Endodermal cell (in vitro differentiated cells): Measurements from ENCODE around the gene MTHFD1L. TPM values are rescaled to one million over a fixed set of nuclear protein-coding genes. Genes with fewer than 3 reads are reported as not detected.

Experiments used
- DNase-seq: peaks from one replicate; pipeline ENCODE4 v3.0.0-alpha.2; 2017
- H3K27ac ChIP-seq: 2 replicates; pipeline ENCODE4 v1.5.1; 2013; ENCODE audit warnings: mild to moderate bottlenecking, low read depth, low read length, moderate library complexity
- H3K27me3 ChIP-seq: 2 replicates; pipeline ENCODE4 v1.6.1; 2013; ENCODE audit warnings: mild to moderate bottlenecking, low read length, moderate library complexity; ENCODE audit not compliant: insufficient read depth, control insufficient read depth, poor library complexity, severe bottlenecking
- H3K36me3 ChIP-seq: 2 replicates; pipeline ENCODE4 v1.7.0; 2013; ENCODE audit warnings: mild to moderate bottlenecking, low read length, moderate library complexity; ENCODE audit not compliant: control insufficient read depth, insufficient read depth
- H3K4me1 ChIP-seq: one replicate; pipeline ENCODE4 v1.7.0; 2013; ENCODE audit warnings: low read length; ENCODE audit not compliant: control insufficient read depth, insufficient read depth
- H3K4me3 ChIP-seq: 2 replicates; pipeline ENCODE4 v1.5.1; 2013; ENCODE audit warnings: mild to moderate bottlenecking, low read length, moderate library complexity
- H3K9ac ChIP-seq: 2 replicates; pipeline ENCODE4 v1.6.1; 2013; ENCODE audit warnings: mild to moderate bottlenecking, low read length, moderate library complexity; ENCODE audit not compliant: poor library complexity, severe bottlenecking; ENCODE audit errors: extremely low read depth
- H3K9me3 ChIP-seq: 2 replicates; pipeline ENCODE4 v1.6.1; 2013; ENCODE audit warnings: mild to moderate bottlenecking, low read length, moderate library complexity; ENCODE audit not compliant: control insufficient read depth
- H3K27ac Mint-ChIP-seq: 2 replicates; pipeline ENCODE4 v1.8.0; 2020; ENCODE audit warnings: mixed read lengths
- H3K27me3 Mint-ChIP-seq: 2 replicates; pipeline ENCODE4 v1.8.0; 2021; ENCODE audit warnings: mild to moderate bottlenecking, mixed read lengths; ENCODE audit not compliant: insufficient read depth
- H3K36me3 Mint-ChIP-seq: 2 replicates; pipeline ENCODE4 v1.8.0; 2020; ENCODE audit warnings: low read depth, mixed read lengths
- H3K4me1 Mint-ChIP-seq: 2 replicates; pipeline ENCODE4 v1.8.0; 2020; ENCODE audit warnings: mixed read lengths
- H3K4me3 Mint-ChIP-seq: 2 replicates; pipeline ENCODE4 v1.8.0; 2020; ENCODE audit warnings: mild to moderate bottlenecking, moderate library complexity, mixed read lengths
- H3K9me3 Mint-ChIP-seq: 2 replicates; pipeline ENCODE4 v1.8.0; 2020; ENCODE audit warnings: mild to moderate bottlenecking, mixed read lengths
- CTCF ChIP-seq: fragments of 200-600 bp; sonication (generic); conservative IDR thresholded peaks from 2 replicates; pipeline ENCODE4 v1.5.0; 2021; ENCODE audit warnings: antibody characterized with exemption, mild to moderate bottlenecking
- WGBS, 2 experiments: methylation state at CpG; one replicate each; pipeline versions ENCODE4 v1.1.5 to v1.1.7; 2013; ENCODE audit warnings: missing lambda C conversion rate in 2 of 2, mixed read lengths in 1 of 2; ENCODE audit not compliant: insufficient coverage in 1 of 2, insufficient read length in 1 of 2; 5-methylcytosine and 5-hydroxymethylcytosine counted together
- total RNA-seq, 2 donors: library from RNA; stranded (reverse); fragmentation: NEBNext Ultra II Directional in 1 of 2; extraction: Animal tissue kit (Norgen Biotek cat#: 25700) in 1 of 2; gene quantifications; 2 replicates in 1 of 2; 3 replicates in 1 of 2; pipeline ENCODE4 v1.2.1, GENCODE V29; 2021

MTHFD1L gene
- total RNA-seq, 2 donors from 2014 or later: 70.2 to 72.6 TPM

GRCh38 chr6:151016107-151016506 is 150.6 kb downstream of the MTHFD1L start:
- Mint-ChIP-seq H3K27ac (no peak overlapping the region), H3K4me1 (peaks cover 3% of the 10 kb centered on the region), H3K9me3 (no peaks in the 10 kb centered on the region), H3K27me3 (no peaks in the 10 kb centered on the region), H3K4me3 (no peak overlapping the region), H3K36me3 (peaks cover 33% of the 10 kb centered on the region)
- H3K9ac ChIP-seq: no peak overlapping the region
- H3K4me1 ChIP-seq: no peaks in the 10 kb centered on the region
- H3K36me3 ChIP-seq: peaks cover 79% of the 10 kb centered on the region
- no peak overlapping the region for H3K4me3 ChIP-seq
- no peaks in the 10 kb centered on the region for H3K9me3 ChIP-seq
- DNase-seq: peak; percentile 10
- no peak overlapping the region for H3K27ac ChIP-seq
- no peak for TF ChIP-seq CTCF
- WGBS, 2 experiments: 95% methylated on average over 5 to 6 of the region's 6 CpGs
- no peaks in the 10 kb centered on the region for H3K27me3 ChIP-seq

GRCh38 chr6:151018046-151018445 is 152.5 kb downstream of the MTHFD1L start:
- H3K27ac Mint-ChIP-seq: no peak overlapping the region
- 80 to 100% methylated on average over 2 to 7 of the region's 8 CpGs for WGBS, 2 experiments
- Histone ChIP-seq H3K27me3 (no peaks in the 10 kb centered on the region), H3K4me3 (no peak overlapping the region), H3K9ac (no peak overlapping the region), H3K36me3 (peaks cover 79% of the 10 kb centered on the region), H3K27ac (no peak overlapping the region), H3K9me3 (no peaks in the 10 kb centered on the region), H3K4me1 (peaks cover 3% of the 10 kb centered on the region)
- peaks cover 19% of the 10 kb centered on the region for H3K4me1 Mint-ChIP-seq
- H3K27me3 Mint-ChIP-seq: no peaks in the 10 kb centered on the region
- H3K36me3 Mint-ChIP-seq: peaks cover 28% of the 10 kb centered on the region
- peak; percentile 10 for DNase-seq
- no peak for TF ChIP-seq CTCF
- no peaks in the 10 kb centered on the region for H3K9me3 Mint-ChIP-seq
- no peak overlapping the region for H3K4me3 Mint-ChIP-seq

- Histone ChIP-seq H3K9me3 (no peaks in the 10 kb centered on the region), H3K4me1 (peaks cover 3% of the 10 kb centered on the region), H3K4me3 (no peak overlapping the region), H3K27me3 (no peaks in the 10 kb centered on the region), H3K9ac (no peak overlapping the region), H3K36me3 (peaks cover 78% of the 10 kb centered on the region), H3K27ac (peak overlapping the region; percentile 30)
- Mint-ChIP-seq H3K4me3 (no peak overlapping the region), H3K27ac (no peak overlapping the region), H3K9me3 (no peaks in the 10 kb centered on the region), H3K36me3 (peaks cover 33% of the 10 kb centered on the region), H3K27me3 (no peaks in the 10 kb centered on the region), H3K4me1 (peaks cover 19% of the 10 kb centered on the region)
- DNase-seq: peak; percentile 21
- 80 to 81% methylated on average over 7 of the region's 7 CpGs for WGBS, 2 experiments
- TF ChIP-seq CTCF: no peak
Measured at GRCh38 chr6:151018911-151019782, 153.6 kb downstream of the MTHFD1L start.
